NOMO-1 treated with dmso at 0.1 percent for 144 hours (cell line): Measurements from ENCODE around the gene TMEM238.
"Not testable (repeated sequence)": the region's sequence is repeated elsewhere in the genome, so short reads cannot be mapped to it uniquely, and the experiment has no call there.

Experiments
- DNase-seq: peaks from one replicate; lab custom pipeline; 2025; ENCODE audit not compliant: unreplicated experiment; lab: John Stamatoyannopoulos, UW

The TMEM238 gene

DNA sequence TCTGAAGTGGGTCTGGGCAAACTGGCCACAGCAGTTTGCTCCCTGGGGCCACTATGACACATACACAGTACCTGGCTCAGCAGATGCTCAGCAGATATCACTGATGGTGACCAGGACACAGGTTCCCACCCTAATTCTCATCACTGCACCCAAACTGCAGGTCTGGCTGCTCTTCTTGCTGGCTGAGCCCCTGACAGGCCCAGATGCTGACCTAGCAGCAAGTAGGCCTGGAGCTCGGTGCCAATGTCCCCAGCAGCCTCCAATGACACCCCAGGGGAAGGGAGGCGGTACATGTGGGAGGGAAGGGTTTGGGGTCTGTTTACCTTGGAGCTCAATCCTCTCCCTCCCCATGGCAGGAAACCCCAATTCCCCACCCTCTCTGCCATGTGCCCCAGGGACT lies 18.4 kb upstream of the TMEM238 start:
- no peak for DNase-seq

DNA sequence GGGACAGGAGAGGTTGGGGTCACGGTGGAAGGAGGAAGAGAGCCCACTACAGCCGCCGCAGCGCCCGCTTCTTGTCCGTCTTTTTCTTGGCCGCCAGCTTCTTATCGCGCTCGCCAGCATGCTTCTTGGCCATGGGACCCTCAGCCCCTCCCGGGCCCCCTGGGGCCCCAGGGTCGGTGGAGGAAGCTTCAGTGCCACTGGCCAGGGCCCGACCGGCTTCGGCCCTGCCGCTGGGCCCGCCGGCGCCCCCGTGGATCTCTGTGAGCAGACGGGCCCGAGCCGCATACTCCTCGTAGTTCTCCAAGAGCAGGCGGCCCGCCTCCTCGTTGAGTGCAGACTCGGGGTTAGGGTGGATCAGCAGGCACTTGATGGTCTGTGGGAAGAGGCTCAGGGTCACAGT lies 17.3 kb upstream of the TMEM238 start:
- DNase-seq: not testable (repeated sequence)

DNA sequence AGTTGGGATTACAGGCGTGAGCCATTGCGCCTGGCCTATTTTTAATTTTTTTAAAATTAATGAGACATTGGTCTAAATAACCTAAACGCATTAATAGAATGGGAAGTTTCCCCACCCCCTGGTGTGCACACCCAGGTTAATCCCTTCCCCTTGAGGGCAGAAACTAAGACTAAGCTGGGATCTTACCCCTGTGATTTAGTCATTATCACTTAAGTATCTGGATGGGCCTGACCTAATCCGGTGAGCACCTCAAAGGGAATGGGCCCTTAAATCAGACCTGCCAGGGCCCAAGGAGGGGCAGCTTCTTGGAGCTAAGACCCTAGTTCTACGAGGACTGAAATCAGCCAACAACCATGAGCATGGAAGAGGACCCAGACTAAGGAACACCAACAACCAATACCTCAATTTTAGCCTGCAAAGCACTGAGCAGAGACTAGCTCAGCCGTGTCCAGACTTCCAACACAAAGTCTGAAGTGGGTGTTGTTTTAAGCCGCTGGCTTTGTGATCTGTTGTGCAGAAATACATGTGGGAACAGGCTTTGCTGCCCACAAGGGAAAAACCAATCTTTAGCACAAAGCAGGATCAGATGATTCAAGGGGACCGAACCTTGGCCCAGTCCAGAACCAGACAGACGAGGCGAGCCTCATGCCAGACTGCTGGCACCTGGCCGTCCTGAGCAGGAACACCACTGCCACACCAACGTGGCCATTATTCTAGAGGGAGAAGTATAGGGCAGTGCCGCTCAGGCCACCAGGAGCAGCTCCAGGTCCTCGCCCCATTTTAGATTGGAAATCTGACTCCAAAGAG lies 16.4 kb upstream of the TMEM238 start:
- DNase-seq: no peak

DNA sequence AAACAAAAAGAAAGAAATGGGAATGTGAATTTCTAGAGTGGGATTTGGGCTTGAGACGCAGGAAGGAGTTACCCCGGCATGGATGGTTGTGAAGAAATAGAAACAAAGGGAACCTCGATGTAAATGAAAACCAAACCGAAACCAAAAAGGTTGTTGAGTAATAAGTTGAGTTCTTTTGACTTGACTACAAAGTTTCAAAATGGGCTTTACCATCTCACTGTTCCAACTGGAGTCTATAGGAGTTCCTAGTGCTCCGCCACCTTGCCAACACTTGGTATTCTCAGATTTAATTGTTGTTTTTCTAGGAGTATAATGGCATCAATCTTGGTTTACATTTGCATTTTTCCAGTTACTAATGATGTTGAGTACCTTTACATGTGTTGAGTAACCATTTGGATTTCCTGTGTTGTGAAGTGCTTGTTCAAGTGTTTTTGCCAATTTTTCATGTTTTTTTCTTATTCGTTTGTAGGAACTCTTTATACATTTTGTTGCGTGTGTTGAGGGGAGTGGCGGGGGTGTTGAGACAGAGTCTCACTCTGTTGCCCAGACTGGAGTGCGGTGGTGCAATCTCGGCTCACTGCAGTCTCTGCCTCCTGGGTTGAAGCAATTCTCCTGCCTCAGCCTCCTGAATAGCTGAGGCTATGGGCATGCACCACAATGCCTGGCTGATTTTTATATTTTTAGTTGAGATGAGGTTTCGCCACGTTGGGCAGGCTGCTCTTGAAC lies 14.3 kb upstream of the TMEM238 start:
- DNase-seq: peak; percentile 44

DNA sequence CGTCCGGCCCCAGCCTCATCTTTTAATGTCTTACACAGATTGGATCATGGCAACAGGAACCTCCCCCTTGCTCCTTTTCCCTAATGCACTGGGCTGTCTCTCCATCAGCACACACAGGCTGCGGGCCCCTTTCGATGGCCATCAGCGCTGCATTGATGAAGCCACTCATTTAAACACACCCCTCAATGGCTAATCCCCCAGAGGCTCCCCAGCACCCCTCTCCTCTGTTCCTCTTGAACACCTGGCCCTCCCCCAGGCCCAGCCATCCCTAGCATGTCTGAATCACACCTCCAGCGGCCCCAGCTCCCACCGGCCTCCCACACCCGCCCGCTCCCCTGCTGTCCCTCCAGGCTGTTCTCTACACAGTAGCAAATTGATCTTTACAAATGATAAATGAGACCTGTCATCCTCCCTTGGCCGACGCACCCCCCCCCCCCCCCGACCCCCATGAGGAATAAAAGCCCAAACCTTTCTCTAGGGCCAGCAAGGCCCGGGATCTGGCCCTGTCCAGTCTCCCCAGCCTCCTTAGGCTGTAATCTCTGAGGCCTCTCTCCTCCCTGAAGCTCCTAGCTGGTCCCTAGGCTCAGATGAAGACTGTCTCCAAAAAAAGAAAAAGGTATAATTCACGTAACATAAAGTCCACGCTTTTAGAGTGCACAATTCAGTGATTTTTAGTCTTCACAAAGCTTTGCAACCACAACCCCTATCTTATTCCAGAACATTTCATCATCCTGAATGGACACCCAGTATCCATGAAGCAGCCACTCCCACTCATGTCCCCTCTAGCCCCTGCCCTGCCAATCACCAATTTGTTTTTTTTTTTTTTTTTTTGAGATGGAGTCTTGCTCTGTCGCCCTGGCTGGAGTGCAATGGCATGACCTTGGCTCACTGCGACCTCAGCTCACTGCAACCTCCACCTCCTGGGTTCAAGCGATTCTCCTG lies 9.0 kb upstream of the TMEM238 start:
- DNase-seq: no peak

DNA sequence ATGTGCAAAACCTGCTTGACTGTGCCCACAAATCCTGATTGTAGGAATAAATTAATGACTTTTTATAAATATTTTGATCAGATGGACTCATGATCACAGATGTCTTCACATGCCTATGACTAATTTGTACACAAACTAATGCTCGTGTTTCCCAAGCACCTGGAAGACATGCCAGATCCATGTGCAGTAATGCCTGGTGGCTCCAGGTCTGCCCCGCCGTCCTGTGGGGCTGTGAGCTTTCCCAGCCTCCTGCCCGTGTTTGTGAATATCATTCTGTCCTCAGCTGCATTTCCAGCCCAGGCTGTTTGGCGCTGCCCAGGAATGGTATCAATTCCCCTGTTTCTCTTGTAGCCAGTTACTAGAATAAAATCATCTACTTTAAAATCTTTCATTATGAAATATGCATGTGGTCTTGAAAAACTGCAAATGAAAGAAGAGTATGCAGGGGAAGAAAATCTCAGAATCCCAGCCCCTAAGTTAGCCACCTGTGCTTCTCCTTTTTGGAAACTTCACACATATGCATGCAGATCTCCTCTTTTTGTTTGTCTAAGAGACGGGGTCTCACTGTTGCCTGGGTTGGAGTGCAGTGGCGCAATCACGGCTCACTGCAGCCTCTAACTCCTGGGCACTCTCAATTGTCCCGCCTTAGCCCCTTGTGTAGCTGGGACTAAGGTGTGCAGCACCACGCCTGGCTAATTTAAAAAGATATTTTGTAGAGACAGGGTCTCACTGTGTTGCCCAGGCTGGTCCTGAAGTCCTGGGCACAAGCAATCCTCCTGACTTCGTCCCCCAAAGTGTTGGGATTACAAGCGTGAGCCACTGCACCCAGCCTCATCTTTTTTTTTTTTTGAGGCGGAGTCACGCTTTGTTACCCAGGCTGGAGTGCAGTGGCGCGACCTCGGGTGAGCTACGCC lies 7.9 kb upstream of the TMEM238 start:
- no peak for DNase-seq

DNA sequence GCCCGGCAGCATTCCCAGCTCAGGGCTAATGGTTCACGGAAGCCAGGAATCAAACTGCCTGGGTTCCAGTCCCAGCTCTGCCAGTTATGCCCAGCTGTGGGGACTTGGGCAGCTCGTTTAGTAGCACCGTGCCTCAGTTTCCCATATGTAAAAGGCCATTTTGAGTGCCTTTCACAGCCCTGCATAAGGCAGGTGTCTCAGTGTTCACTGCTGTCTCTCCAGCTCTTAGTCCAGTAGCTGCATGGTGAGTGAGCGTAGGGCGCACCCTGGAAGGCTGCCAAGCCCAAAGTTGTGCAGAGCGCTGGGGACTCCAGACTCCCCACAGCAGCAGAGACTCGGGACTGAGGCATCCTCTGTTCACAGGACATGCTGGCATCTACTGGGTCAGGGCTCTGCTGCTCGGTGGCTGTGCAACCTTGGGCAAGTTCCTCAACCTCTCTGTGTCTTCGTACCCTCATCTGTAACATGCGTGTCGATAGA lies 7.1 kb upstream of the TMEM238 start:
- DNase-seq: no peak

DNA sequence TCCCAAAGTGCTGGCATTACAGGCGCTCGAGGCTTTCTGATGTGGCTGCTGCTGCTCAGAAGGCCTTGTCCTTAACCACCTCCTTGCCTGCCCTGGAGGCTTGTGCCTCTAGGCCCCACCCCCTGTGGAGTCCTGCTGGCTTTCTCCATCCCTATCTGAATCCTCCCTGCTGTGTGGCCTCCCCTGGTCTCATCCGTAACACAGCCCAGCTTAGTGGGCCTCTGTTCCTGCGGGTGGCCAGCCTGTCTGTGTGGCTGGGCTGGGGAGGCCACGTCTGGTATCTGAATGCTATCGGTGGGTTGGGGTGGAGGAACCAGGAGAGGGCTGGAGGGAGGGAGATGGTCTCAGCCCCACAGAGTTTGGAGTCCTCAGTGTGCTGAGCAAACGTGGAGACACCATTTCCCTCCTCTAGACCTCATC lies 6.4 kb upstream of the TMEM238 start:
- no peak for DNase-seq

DNA sequence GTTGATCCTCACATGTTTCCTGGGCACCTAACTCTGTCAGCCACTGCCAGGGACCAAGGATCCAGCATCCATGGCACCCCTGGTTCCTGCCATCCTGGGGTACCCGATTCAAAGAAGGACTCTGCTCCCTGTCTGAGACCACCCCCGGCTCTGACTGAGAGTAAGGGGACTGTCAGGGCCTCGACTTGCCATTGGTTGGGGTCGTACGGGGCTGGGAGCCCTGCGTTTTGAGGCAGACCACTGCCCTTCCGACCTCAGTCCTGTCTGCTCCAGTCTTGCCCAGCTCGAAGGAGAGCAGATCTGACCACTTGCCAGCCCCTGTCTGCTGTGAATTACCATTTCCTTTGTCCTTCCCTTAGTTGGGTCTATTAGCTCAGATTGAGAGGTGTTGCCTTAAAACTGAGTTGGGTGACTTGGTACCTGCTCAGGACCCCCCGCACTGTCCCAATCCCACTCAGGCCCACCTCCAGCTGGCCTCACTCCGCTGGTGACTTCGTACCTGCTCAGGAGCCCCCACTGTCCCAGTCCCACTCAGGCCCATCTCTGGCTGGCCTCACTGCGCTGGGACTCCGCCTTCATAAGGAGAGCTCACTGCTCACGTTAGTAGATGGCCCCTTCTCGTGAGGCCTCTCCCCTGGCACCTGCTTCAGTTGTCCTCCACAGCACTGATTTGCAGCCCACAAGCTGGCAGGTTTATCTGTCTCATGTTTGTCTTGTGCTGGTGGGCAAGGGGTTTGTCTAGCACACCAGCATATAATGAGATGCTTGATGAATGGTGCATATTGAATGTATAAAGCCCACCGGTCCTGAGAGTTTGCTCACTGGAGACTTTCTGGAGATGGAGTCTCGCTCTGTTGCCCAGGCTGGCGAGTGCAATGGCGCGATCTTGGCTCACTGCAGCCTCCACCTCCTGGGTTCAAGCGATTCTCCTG lies 5.6 kb upstream of the TMEM238 start:
- no peak for DNase-seq

DNA sequence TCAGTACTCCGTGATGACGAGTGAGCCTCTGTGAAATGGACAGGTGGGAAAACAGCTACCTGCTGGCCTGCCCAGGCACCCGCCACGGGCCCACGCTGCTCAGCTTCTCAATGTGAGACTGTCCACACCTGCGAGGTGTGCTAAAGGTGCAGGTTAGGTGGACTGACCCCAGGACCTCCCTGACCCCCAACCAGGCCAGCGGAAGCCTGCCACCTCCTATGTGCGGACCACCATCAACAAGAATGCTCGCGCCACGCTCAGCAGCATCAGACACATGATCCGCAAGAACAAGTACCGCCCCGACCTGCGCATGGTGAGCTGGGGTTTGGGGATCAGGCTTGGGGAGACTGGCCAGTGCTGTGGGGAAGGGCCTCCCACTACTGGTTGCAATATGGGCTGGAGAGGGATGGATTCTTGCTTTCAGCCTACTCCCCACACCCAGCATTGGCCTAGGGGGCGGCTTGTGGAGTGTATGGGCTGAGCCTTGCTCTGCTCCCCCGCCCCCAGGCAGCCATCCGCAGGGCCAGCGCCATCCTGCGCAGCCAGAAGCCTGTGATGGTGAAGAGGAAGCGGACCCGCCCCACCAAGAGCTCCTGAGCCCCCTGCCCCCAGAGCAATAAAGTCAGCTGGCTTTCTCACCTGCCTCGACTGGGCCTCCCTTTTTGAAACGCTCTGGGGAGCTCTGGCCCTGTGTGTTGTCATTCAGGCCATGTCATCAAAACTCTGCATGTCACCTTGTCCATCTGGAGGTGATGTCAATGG lies 3.8 kb upstream of the TMEM238 start:
- DNase-seq: no peak

DNA sequence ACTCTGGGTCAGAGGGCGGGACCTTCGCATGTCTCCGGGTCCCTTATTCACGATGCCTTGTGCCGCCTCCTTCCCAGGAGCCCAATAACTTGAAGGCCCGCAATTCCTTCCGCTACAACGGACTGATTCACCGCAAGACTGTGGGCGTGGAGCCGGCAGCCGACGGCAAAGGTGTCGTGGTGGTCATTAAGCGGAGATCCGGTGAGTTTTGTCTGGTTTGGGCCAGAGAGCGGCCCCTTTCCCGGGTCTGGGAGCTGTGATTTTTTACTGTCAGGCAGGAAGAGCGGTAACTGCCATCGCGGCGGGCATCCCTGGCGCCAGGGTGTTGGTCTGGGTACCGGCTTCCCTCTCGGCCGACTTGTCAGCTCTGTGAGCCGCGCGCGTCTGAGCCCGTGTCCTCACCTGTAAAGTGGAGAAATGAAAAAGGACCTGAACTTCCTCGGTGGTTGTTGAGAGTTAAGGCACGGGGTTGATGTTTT lies 2.4 kb upstream of the TMEM238 start:
- no peak for DNase-seq

DNA sequence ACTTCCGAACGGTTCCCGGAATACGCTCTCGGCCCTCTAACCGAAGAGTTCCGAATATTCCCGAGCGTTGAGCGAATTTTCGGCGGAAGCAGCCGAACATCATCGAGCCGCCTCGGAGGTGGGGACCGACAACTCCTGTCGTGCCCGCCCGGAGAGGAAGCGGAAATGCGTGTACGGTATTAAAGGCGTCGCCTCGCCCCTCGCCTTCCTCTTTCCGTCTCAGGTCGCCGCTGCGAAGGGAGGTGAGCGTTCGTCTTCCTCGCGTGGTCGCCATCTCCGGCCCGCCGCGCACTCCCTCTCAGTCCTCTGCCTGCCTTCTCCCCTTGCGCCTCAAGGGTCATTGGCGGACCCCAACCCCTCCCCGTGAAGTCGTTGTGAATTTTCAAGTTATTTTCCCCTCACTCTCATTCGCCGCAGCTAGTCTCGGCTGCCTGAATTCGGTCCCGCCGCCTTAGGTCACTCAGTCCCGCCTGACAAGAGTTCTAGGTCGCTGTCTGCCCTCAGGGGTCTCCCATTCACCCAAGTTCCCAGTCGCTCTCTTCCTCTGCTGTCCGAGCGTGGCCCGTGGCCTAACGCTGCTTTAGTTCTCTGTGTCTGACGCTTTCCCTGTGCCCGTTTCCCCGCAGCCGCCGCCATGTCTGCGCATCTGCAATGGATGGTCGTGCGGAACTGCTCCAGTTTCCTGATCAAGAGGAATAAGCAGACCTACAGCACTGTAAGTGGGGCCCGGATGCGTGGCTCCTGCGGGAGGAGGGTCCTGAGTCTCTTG lies 1.8 kb upstream of the TMEM238 start, which contains the start of gene RPL28:
Gene RPL28 (plus strand): TSS at position 209 of the 769 bp plus-strand sequence. CDS start 426 bp downstream, at position 635.
- peak; percentile 98 for DNase-seq

DNA sequence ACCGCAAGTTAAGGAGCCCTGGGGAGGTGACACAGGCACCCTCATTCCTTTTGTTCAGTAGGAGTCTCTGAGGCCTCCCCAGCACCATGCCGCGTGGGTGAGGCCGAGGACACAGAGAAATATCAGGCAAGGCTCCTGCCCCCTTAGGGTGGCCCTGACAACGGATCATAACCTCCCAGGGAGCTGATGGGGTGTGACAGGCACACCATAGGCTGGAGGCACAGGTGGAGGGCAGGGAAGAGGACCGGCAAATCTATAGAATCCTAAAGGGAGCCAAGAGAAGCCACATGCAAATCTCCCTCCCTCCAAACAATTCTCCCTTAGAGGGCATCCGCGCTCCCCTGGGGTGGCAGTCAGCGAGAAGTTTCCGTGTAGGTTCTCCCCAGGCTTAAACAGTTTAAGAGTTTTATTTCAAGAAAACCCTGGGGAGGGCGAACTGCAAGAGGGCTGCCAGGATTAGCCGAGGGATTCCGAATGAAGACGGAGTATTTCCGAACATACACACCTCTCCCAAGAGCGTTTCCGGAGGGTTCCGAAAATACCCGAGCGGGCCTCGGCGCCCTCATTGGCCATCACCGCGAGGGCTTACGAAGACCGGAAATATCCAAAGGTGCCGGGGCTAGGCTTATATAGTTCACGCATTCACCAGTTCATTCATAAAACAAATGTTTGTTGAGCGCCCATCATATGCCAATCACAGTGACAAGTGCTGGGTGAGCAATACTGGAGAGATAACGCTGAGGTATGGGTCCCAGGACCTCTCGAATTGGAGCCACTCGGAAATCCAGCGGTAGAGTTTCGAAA lies 1.0 kb upstream of the TMEM238 start:
- peak; percentile 94 for DNase-seq

DNA sequence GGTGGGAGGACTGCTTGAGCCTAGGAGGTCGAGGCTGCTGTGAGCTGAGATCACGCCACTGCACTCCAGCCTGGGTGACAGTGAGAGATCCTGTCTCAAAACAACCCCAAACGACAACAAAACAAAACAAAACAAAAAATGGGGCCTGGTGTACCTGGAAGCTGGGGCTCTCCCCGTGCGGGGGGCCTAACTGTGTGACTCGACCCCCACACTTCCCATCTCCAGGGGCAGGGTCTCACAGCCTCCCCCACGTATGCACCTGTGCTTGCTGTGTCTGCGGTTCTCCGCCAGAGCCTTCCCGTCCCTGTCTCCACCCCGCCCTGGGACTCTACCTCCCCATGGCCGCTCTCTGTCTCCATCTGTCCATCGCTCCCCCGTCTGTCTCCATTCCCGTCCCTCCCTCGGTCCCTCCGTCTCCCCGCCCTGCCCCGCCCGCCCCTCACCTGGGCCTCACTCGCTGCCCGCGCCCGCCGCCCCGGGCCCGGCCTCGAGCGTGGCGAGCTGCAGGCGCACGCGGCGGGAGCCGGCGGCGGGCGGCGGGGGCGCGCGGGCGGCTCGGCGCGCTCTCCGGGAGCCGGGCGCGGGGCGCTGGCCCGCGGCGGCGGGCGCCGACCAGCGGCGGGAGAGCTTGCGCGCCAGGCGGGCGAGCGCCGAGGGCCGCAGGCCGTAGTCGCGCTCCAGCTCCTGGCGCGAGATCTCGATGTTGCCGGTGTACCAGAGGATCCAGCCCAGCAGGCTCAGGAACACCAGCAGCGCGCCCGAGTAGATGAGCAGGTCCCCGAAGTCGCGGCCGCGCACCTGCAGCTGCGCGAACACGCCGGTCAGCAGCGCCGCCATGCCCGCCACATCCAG lies 587 bp downstream of the TMEM238 start:
- DNase-seq: peak; percentile 60

DNA sequence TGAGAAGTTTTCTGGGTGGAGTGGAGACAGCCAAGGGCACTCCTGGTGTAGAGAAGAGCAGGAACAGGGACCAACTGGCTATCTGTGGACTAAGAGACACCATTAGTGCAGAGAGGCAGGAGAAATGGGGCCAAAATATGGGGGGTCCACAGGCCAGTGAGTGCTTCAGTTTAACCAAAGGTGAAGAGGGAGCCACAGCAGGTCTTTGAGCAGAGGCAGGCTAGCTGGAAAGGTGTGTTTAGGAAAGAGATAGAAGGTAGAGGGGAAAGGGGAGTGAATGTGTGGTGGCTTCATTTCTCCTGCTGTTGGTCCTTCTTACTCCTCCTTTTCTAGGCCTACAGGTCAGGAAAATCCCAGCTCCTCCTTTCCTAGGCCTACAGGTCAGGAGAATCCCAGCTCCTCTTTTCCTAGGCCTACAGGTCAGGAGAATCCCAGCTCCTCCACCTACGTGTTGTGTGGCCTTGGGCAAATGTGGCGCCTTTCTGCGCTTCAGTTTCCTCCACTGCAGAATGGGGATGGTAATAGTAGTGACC lies 1.5 kb downstream of the TMEM238 start:
- no peak for DNase-seq
